Mesothelial cell of epicardium (in vitro differentiated cells): ENCODE measurements around the gene MMD2. TPM values are rescaled to one million over a fixed set of nuclear protein-coding genes. Genes with fewer than 3 reads are reported as not detected.
A peak's percentile ranks its signal among the peaks of the same experiment; 100 is the strongest.

Experiments used
- DNase-seq, 2 experiments: peaks; one replicate each; pipeline ENCODE4 v3.0.0; 2021; ENCODE audit warnings: low spot score in 2 of 2; ENCODE audit not compliant: unreplicated experiment in 2 of 2
- H3K27ac Mint-ChIP-seq: 2 replicates; pipeline ENCODE4 v1.8.0; 2021; ENCODE audit warnings: mixed read lengths
- H3K27me3 Mint-ChIP-seq: 2 replicates; pipeline ENCODE4 v1.8.0; 2021; ENCODE audit warnings: low read depth, mixed read lengths
- H3K36me3 Mint-ChIP-seq: 2 replicates; pipeline ENCODE4 v1.8.0; 2021; ENCODE audit warnings: mixed read lengths
- H3K4me1 Mint-ChIP-seq: 2 replicates; pipeline ENCODE4 v1.8.0; 2021; ENCODE audit warnings: mixed read lengths
- H3K4me3 Mint-ChIP-seq: 2 replicates; pipeline ENCODE4 v1.8.0; 2021; ENCODE audit warnings: mild to moderate bottlenecking, moderate library complexity, mixed read lengths
- H3K9me3 Mint-ChIP-seq: 2 replicates; pipeline ENCODE4 v1.8.0; 2021; ENCODE audit warnings: mixed read lengths
- total RNA-seq: library from RNA; stranded (reverse); gene quantifications from 3 replicates; pipeline ENCODE4 v1.2.1, GENCODE V29; 2021
- TF ChIP-seq, protein P1 (sequence below): fragments of 200-600 bp; sonication (generic); IDR thresholded peaks from one replicate; pipeline ENCODE4 v1.5.0; 2021; ENCODE audit warnings: antibody characterized with exemption; ENCODE audit not compliant: unreplicated experiment

MMD2 gene
- total RNA-seq, 1 donor from 2014 or later: not detected

DNA sequence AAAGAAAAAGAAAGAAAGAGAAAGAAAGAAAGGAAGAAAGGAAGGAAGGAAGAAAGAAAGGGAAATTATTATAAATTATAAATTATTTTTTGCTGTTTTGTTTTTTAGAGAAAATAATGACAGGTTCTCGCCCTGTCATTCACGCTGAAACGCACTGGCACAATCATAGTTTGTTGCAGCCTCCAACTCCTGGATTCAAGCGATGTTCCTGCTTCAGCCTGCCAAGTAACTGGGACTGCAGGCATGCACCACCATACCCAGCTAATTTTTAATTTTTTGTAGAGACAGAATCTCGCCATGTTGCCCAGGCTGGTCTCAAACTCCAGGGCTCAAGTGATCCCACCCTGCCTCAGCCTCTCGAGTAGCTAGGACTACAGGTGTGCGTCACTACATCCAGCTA, 21.6 kb downstream of the MMD2 start:
- Mint-ChIP-seq H3K4me3 (no peak overlapping the region), H3K27me3 (peaks cover 2% of the 10 kb centered on the region), H3K9me3 (no peaks in the 10 kb centered on the region), H3K36me3 (no peaks in the 10 kb centered on the region), H3K27ac (no peak overlapping the region), H3K4me1 (no peaks in the 10 kb centered on the region)
- no peak for DNase-seq
- TF ChIP-seq, protein P1, sequence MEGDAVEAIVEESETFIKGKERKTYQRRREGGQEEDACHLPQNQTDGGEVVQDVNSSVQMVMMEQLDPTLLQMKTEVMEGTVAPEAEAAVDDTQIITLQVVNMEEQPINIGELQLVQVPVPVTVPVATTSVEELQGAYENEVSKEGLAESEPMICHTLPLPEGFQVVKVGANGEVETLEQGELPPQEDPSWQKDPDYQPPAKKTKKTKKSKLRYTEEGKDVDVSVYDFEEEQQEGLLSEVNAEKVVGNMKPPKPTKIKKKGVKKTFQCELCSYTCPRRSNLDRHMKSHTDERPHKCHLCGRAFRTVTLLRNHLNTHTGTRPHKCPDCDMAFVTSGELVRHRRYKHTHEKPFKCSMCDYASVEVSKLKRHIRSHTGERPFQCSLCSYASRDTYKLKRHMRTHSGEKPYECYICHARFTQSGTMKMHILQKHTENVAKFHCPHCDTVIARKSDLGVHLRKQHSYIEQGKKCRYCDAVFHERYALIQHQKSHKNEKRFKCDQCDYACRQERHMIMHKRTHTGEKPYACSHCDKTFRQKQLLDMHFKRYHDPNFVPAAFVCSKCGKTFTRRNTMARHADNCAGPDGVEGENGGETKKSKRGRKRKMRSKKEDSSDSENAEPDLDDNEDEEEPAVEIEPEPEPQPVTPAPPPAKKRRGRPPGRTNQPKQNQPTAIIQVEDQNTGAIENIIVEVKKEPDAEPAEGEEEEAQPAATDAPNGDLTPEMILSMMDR: no peak

DNA sequence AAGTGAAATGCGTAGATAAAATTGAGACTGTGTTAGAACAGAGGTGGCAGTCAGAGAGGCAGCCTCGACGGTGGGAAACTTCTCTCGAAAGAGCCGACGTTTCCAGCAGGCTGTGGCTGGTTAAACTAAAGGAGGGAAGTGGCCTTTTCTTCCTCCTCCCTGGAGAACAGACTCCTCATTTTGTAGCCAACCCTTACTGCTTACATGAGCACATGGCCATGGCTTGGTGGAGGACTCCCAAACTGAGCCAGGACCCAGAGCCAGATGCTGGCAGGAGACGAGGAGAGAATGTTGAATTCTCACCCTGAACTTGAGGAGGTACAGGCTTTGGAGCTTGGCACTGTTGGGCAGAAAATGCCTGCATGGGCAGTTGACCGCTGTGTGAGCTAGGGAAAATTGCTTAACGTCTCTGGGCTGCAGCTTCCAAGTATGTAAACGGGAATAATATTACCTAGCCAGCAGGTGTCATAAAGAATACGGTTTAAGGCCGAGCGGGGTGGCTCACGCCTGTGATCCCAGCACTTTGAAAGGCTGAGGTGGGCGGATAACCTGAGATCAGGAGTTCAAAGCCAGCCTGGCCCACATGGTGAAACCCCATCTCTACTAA, 24.5 kb downstream of the MMD2 start:
- DNase-seq: no peak
- TF ChIP-seq, protein P1: no peak
- no peaks in the 10 kb centered on the region for H3K36me3 Mint-ChIP-seq
- H3K27me3 Mint-ChIP-seq: no peaks in the 10 kb centered on the region
- H3K9me3 Mint-ChIP-seq: no peaks in the 10 kb centered on the region
- no peak overlapping the region for H3K4me3 Mint-ChIP-seq
- H3K27ac Mint-ChIP-seq: no peak overlapping the region
- no peaks in the 10 kb centered on the region for H3K4me1 Mint-ChIP-seq

DNA sequence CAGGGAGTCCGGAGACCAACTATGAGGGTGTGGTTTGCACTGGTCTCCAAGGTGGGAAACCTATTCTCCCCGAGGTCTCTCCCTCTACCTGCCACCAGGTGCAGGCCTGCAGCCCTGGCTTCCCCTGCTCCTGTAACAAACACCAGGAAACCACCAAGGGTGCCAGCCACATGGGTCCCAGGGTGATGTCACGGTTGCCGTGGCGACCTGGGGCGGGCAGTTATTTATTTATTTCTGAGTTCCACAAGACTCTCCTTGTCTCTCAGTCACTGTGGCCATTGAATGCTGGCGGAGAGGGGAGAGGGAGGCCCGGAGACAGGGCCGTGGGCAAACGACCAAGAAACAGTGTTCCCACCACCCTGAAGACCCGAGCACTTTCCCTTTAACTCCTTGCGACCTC, 27.0 kb downstream of the MMD2 start:
- H3K27ac Mint-ChIP-seq: no peak overlapping the region
- H3K9me3 Mint-ChIP-seq: no peaks in the 10 kb centered on the region
- no peaks in the 10 kb centered on the region for H3K4me1 Mint-ChIP-seq
- TF ChIP-seq, protein P1: no peak
- H3K27me3 Mint-ChIP-seq: peaks cover 7% of the 10 kb centered on the region
- no peak overlapping the region for H3K4me3 Mint-ChIP-seq
- no peaks in the 10 kb centered on the region for H3K36me3 Mint-ChIP-seq
- DNase-seq: peak in 1 of 2 experiments; percentile 40

DNA sequence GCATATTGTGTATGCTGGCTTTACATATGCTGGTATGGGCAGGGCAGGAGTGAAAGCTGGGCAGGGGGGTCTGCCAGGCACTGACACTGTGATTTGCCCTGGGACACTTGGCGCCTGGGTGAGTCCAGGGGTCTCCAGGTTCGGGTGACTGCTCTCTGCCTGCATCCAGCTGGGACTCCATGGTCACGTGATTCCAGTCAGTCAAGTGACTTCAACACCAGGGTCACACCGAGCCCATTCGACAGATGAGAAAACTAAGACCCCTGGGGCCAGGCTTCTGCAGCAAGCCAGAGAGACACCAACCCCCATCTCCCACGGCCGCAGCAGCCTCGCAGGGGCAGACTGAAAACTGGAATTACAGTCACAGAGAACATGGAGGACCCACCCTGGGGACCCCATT, 30.0 kb downstream of the MMD2 start:
- TF ChIP-seq, protein P1: no peak
- Mint-ChIP-seq H3K4me1 (no peaks in the 10 kb centered on the region), H3K9me3 (no peaks in the 10 kb centered on the region), H3K36me3 (no peaks in the 10 kb centered on the region), H3K27me3 (peaks cover 22% of the 10 kb centered on the region), H3K27ac (no peak overlapping the region), H3K4me3 (no peak overlapping the region)
- no peak for DNase-seq

DNA sequence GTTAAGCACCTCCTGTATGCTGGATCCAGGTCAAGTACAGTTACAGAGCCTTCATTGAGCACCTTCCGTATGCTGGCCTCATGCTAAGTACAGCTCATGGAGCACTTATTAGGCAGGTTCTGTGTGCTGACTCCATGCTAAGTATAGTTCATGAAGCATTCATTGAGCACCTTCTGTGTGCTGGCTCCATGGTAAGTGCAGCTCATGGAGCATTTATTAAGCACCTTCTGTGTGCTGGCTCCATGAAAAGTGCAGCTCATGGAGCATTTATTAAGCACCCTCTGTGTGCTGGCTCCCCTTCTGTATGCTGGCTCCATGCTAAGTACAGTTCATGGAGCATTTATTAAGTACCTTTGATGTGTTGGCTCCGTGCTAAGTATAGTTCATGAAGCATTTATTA, 30.5 kb downstream of the MMD2 start:
- H3K4me3 Mint-ChIP-seq: no peak overlapping the region
- DNase-seq: no peak

More for the DNA sequence above, 30.5 kb downstream of the MMD2 start:
- H3K36me3 Mint-ChIP-seq: no peaks in the 10 kb centered on the region
- no peaks in the 10 kb centered on the region for H3K9me3 Mint-ChIP-seq
- H3K4me1 Mint-ChIP-seq: no peaks in the 10 kb centered on the region
- H3K27me3 Mint-ChIP-seq: peaks cover 25% of the 10 kb centered on the region
- H3K27ac Mint-ChIP-seq: no peak overlapping the region
- TF ChIP-seq, protein P1: no peak
